Measurements from ENCODE around the gene CHKA. TPM values are rescaled to one million over a fixed set of nuclear protein-coding genes. Genes with fewer than 3 reads are reported as not detected.

The CHKA gene
- total and polyA plus RNA-seq, 2 of the 8 experiments (the other 6 are each of a cell fraction or from before 2014, with no cell fraction given) = 61.2 to 86.6 TPM

- no peak overlapping the region for H3K9ac ChIP-seq (replicated peaks in 1 of 4; ENCODE audit: extremely low read depth in 1 of 4, low read depth in 3 of 4, low read length in 3 of 4)
- H2AFZ ChIP-seq (ENCODE audit: low read length) = no peak overlapping the region
- peaks cover 7 to 8% of the 10 kb centered on the region in 2 experiments for H4K20me1 ChIP-seq (replicated peaks in 1 of 2; ENCODE audit: control insufficient read depth in 1 of 2, insufficient read depth in 2 of 2, low read length in 2 of 2)
- no peaks in the 10 kb centered on the region for H3K9me3 ChIP-seq (ENCODE audit: insufficient read depth in 2 of 2, low read depth in 1 of 2, low read length in 1 of 2)
- H3K4ac ChIP-seq (replicated peaks; ENCODE audit: insufficient read length, low read depth, low read length) = no peak overlapping the region
- no peak overlapping the region for H3K18ac ChIP-seq (ENCODE audit: extremely low read depth, low read length)
- H3K56ac ChIP-seq (replicated peaks; ENCODE audit: insufficient read length, low read depth, low read length) = no peak overlapping the region
- peaks cover 0 to 12% (median 4%) of the 10 kb centered on the region in 4 experiments; a peak in 5 of 8 replicates for H3K36me3 ChIP-seq (ENCODE audit: control insufficient read depth in 2 of 4, insufficient read depth in 4 of 4, low read length in 3 of 4)
- no peaks in the 10 kb centered on the region for H3K4me1 ChIP-seq (replicated peaks in 1 of 4; ENCODE audit: control insufficient read depth in 3 of 4, insufficient read depth in 4 of 4, low read length in 3 of 4)
- H3K79me2 ChIP-seq (ENCODE audit: control insufficient read depth in 1 of 2, insufficient read depth in 2 of 2, low read length in 2 of 2) = peaks cover 4 to 83% of the 10 kb centered on the region in 2 experiments; a peak in 3 of 4 replicates
- H3K27me3 ChIP-seq (replicated peaks in 1 of 4; ENCODE audit: control insufficient read depth in 3 of 4, extremely low read depth in 1 of 4, insufficient read depth in 3 of 4, low read length in 3 of 4) = no peaks in the 10 kb centered on the region
- CTCF ChIA-PET (ENCODE audit: partially characterized antibody) = interaction anchor here (1.2 to 1.5 kb wide), 2 partner anchors 74 to 119 kb away, joined by 3 read pairs; no protein-coding TSS in a partner anchor
- POLR2A ChIA-PET (ENCODE audit: partially characterized antibody) = interaction anchor here (0.9 to 1.4 kb wide), 3 partner anchors 13 to 74 kb away, joined by 3 to 4 read pairs (median 4); no protein-coding TSS in a partner anchor
- no peak overlapping the region for H4K5ac ChIP-seq (ENCODE audit: insufficient read length, low read depth, low read length)
- no peak for DNase-seq (ENCODE audit: low read depth in 1 of 2, low spot score in 2 of 2)
- H3K23me2 ChIP-seq (ENCODE audit: low read depth, low read length) = no peaks in the 10 kb centered on the region
- no peak overlapping the region for H2BK20ac ChIP-seq (ENCODE audit: low read length)
- H2BK12ac ChIP-seq (ENCODE audit: low read depth, low read length) = no peak overlapping the region
- no peak overlapping the region for H3K27ac ChIP-seq (ENCODE audit: low read depth, low read length)
- H2AK5ac ChIP-seq (ENCODE audit: low read depth, low read length) = no peak overlapping the region
- no peak overlapping the region for H3K4me2 ChIP-seq (ENCODE audit: insufficient read depth in 1 of 2, low read depth in 2 of 2, low read length in 2 of 2)
- no peak overlapping the region for H2BK5ac ChIP-seq (ENCODE audit: low read depth, low read length)
- H4K91ac ChIP-seq (replicated peaks; ENCODE audit: insufficient read length, low read length) = no peak overlapping the region
- FAIRE-seq = no peak
- H4K8ac ChIP-seq (ENCODE audit: extremely low read depth, insufficient read depth, low read length) = no peak overlapping the region
- WGBS, 2 experiments (ENCODE audit: extremely low coverage in 1 of 2, insufficient coverage in 1 of 2, insufficient read length in 1 of 2, insufficient replicate concordance in 2 of 2, low coverage in 1 of 2, low lambda C conversion rate in 2 of 2, missing lambda C conversion rate in 1 of 2) = 96% methylated on average over 1 of the region's 1 CpG; no CpG with 5 or more reads in 1 of the 2 experiments
- no peak overlapping the region for H3K4me3 ChIP-seq (ENCODE audit: extremely low read depth in 1 of 4, insufficient read depth in 2 of 4, low read depth in 3 of 4, low read length in 4 of 4)
- H2BK15ac ChIP-seq (ENCODE audit: low read length) = no peak overlapping the region
- H3K14ac ChIP-seq (ENCODE audit: insufficient read length) = no peak overlapping the region
- no peak overlapping the region for H2BK120ac ChIP-seq (replicated peaks; ENCODE audit: low read depth, low read length)
- H3K79me1 ChIP-seq (ENCODE audit: low read depth, low read length) = peaks cover 3% of the 10 kb centered on the region; the same call in 1 of the 2 replicates
- H3K23ac ChIP-seq (ENCODE audit: insufficient read length) = no peak overlapping the region
- TF ChIP-seq ASH2L (IDR thresholded peaks at IDR 0.05; ENCODE audit: low read length) (no peak), POU5F1 (IDR thresholded peaks at IDR 0.05; ENCODE audit: low read depth, low read length) (no peak)
Measured at GRCh38 chr11:68090287-68090686, 30.9 kb downstream of the CHKA start.

All from H1 (cell line).